HEK293T (cell line): Measurements from ENCODE around the gene MAPK8IP2.

ENCODE experiments used
- BHLHE40 ChIP-seq: fragments of 450-650 bp; IDR thresholded peaks from 2 replicates; pipeline ENCODE4 v1.6.1; 2016; ENCODE audit warnings: mild to moderate bottlenecking, moderate library complexity, borderline replicate concordance
- ELF4 ChIP-seq: fragments of 450-650 bp; IDR thresholded peaks from 2 replicates; pipeline ENCODE4 v1.6.1; 2017; ENCODE audit warnings: antibody characterized with exemption
- FOXA1 ChIP-seq: fragments of 450-650 bp; IDR thresholded peaks from 2 replicates; pipeline ENCODE4 v1.6.1; 2016; ENCODE audit warnings: mild to moderate bottlenecking
- FOXK2 ChIP-seq: fragments of 450-650 bp; IDR thresholded peaks from 2 replicates; pipeline ENCODE4 v1.6.1; 2016; ENCODE audit warnings: mild to moderate bottlenecking
- FOXM1 ChIP-seq: fragments of 450-650 bp; IDR thresholded peaks from 2 replicates; pipeline ENCODE4 v1.6.1; 2017; ENCODE audit warnings: mild to moderate bottlenecking, borderline replicate concordance
- HDGF ChIP-seq: fragments of 450-650 bp; IDR thresholded peaks from 2 replicates; pipeline ENCODE4 v1.6.1; 2017; ENCODE audit warnings: antibody characterized with exemption, borderline replicate concordance
- LEF1 ChIP-seq: fragments of 450-650 bp; IDR thresholded peaks from 2 replicates; pipeline ENCODE4 v1.6.1; 2017; ENCODE audit warnings: mild to moderate bottlenecking, borderline replicate concordance
- SP1 ChIP-seq: fragments of 450-650 bp; IDR thresholded peaks from 2 replicates; pipeline ENCODE4 v1.6.1; 2017
- SUZ12 ChIP-seq: fragments of 450-650 bp; IDR thresholded peaks from 2 replicates; pipeline ENCODE4 v1.6.1; 2016; ENCODE audit warnings: mild to moderate bottlenecking
- TARDBP ChIP-seq: fragments of 450-650 bp; IDR thresholded peaks from 2 replicates; pipeline ENCODE4 v1.6.1; 2016
- ZNF384 ChIP-seq: fragments of 450-650 bp; IDR thresholded peaks from 2 replicates; pipeline ENCODE4 v1.6.1; 2016

- TF ChIP-seq SUZ12, result no peak
- TF ChIP-seq FOXM1, result no peak
- TF ChIP-seq ZNF384, result no peak
- TF ChIP-seq TARDBP, result no peak
- TF ChIP-seq HDGF, result no peak
- TF ChIP-seq LEF1, result no peak
- TF ChIP-seq SP1, result no peak
- TF ChIP-seq ELF4, result no peak
- TF ChIP-seq FOXK2, result no peak
- no peak for TF ChIP-seq FOXA1
- no peak for TF ChIP-seq BHLHE40
These were observed 525 bp downstream of the MAPK8IP2 start for GRCh38 chr22:50600967-50601668.
